GM10266 (cell line): Measurements from ENCODE around the gene CD58.

Source experiments
- DNase-seq: peaks from one replicate; pipeline ENCODE4 v3.0.0; 2012; ENCODE audit errors: extremely low spot score
- TF ChIP-seq, protein P1 (sequence below): IDR thresholded peaks from 2 replicates; pipeline ENCODE4 v1.5.1; 2012; ENCODE audit warnings: mild to moderate bottlenecking, low read depth; ENCODE audit not compliant: control insufficient read depth, insufficient read depth; ENCODE audit errors: missing control alignments

Gene CD58

DNA sequence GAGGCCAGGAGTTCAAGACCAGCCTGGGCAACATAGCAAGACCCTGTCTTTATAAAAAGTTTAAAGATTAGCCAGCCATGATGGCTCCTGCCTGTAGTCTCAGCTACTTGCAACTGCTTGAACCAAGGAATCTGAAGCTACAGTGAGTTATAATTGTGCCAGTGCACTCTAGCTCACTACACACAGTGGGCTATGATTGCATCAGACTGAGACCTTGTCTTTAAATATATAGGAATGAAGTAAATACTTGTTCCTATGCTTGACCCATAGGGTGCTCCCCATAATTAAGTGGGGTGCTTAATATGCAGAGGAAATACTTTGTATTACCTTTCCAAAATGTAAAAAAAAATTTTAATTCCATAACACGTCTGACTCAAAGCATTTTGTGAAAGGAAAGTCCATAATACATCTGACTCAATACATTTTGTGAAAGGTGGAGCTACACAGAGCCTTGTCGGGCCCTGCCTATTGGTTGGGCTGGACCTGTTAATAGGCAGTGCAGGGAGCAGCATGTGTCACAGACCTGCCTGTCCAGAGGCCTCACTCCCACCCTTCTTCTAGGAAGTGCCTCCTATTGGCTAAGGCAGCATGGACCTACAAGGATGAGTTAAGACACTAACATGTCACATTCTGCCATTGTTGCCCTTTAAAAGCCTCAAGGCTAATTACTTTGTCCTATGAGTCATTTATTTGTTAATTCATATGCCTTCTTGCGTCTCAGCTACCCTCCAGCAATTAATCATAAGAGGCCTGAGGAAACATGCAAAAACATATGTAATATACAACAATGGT lies 33.6 kb downstream of the CD58 start:
- no peak for DNase-seq
- TF ChIP-seq, protein P1, sequence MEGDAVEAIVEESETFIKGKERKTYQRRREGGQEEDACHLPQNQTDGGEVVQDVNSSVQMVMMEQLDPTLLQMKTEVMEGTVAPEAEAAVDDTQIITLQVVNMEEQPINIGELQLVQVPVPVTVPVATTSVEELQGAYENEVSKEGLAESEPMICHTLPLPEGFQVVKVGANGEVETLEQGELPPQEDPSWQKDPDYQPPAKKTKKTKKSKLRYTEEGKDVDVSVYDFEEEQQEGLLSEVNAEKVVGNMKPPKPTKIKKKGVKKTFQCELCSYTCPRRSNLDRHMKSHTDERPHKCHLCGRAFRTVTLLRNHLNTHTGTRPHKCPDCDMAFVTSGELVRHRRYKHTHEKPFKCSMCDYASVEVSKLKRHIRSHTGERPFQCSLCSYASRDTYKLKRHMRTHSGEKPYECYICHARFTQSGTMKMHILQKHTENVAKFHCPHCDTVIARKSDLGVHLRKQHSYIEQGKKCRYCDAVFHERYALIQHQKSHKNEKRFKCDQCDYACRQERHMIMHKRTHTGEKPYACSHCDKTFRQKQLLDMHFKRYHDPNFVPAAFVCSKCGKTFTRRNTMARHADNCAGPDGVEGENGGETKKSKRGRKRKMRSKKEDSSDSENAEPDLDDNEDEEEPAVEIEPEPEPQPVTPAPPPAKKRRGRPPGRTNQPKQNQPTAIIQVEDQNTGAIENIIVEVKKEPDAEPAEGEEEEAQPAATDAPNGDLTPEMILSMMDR: no peak

DNA sequence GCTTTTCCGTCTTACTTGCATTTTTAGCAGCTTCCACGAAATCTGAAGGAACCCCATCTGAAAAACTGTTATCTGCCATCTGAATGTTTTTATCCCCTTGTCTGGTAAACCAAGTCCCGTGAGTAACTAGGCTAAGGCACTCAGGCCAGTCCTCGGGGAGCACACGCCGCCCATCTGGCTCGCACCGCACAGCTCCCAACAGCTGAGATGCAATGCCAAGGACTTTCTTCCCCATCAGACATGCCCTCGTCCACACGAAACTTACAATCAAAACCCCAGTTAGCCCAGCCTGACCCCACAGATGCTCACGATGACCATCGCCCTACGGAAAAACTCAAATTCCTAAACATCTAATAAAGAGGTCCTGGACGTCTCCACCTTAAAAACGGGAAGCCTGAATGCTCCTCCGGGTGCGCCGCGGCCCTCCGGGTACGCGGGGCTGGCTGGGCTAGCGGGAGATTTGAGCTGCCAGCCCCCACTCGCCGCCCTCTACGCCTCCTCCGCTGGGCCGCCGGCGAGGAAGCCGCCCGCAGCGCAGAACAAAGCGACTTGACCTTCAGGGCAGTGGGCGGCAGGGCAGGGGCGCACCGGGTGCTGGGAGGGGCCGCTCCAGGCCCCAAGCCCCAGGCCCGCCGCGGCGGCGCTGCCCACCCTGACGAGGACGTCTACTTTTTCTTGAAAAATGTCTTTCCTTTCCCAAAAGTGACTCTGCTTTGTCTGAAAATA lies 36.6 kb downstream of the CD58 start:
- TF ChIP-seq, protein P1: no peak
- no peak for DNase-seq

DNA sequence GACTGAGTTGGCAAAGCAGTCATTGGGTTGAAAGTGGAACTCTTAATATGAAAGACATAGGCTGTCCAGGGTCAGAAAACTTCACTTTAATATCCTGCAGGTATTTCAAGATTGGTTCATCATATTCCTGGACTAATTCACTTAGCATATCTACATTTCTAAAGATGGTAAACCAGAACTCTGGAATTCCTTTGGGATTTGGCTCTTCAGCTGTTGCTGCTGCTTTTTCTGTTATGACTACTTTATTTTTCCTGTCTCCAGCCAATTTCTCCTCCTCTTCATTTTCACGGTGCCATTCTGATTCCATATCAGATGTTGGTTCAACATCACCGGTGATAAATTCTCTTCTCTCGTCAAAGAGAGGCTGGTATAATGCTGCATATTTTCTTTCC lies 37.4 kb downstream of the CD58 start:
- TF ChIP-seq, protein P1: no peak
- DNase-seq: no peak

DNA sequence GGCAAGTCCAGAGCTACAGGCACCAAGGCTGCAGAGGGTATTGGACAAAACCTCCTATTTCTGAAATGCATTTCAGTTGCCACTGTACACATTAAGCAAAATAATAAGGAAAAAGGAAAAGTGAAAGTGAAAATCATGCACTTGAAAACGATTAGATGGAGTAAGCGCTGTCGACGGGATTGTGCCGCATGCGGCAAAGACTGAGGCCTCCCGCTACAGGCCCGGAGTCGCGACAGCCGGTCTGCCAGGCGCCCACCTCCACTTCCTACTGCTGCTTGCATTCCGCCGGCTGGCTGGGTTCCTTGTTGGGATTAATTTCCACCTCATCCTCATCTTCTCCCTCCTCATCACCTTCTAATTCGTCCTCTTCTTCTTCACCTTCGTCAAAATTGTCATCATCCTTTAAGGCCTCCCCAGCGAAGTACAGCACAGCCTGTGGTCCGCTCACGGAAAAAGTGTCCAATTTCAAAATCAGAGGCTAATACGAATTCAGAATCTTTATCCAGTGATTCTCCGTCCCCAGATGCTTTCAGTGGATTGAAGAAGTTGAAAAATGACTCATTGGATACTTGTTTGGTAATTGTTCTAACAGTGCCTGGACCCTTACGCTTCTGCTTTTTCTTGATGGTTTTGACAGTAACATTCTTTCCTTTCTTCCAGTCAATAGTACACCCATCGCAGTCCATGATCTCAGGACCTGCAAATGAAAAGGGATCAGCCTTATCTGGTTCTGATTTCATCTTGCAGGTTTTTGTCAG lies 38.0 kb downstream of the CD58 start:
- DNase-seq: no peak
- TF ChIP-seq, protein P1: no peak

DNA sequence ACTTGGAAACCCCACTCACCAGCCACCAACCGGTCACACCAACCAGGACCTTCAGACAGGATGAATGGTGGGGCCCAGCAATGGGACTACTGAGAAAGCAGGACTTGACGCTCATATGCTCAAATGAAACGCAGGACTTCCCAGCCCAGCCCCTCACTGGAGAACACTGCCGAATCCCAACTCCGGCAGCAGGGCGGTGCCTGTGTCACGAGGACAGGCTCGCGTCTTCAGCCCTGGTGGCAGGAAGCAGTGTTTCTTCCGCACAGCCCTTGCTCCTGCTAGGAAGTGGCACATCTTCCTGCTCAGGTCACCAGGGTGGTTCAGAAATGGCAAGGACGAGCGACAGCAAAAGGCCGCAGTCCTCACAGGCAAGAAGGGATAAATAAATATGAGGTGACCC lies 38.9 kb downstream of the CD58 start:
- TF ChIP-seq, protein P1: no peak
- DNase-seq: no peak

DNA sequence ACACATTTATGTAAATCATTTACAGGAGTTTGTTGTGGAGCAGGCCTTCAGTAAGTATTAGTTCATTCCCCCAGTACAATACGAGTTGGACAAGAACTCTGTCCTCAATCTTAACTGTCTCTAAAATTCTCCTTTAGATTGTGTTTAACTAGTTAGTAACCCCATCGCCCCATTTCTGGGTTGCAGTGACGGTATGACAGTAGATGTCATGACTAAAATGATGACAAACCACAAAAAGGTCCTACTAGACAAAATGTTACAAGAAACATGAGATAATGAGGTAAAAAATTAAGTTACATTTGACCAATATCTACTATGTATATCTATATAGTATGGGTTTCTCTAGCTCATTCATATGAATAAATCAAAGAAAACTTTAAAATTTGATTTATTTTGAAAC lies 41.1 kb downstream of the CD58 start:
- TF ChIP-seq, protein P1: no peak
- no peak for DNase-seq
